ENCODE results near the gene XRCC4.

XRCC4 gene

GRCh38 chr5:83394190-83394589, 316.8 kb downstream of the XRCC4 start:
- in situ Hi-C loops (cut with MboI; ENCODE audit: low pct_unique_long_range_greater_than_20kb, low sequenced_read_pairs) = no loop called here
- DNase-seq = no peak

DNA sequence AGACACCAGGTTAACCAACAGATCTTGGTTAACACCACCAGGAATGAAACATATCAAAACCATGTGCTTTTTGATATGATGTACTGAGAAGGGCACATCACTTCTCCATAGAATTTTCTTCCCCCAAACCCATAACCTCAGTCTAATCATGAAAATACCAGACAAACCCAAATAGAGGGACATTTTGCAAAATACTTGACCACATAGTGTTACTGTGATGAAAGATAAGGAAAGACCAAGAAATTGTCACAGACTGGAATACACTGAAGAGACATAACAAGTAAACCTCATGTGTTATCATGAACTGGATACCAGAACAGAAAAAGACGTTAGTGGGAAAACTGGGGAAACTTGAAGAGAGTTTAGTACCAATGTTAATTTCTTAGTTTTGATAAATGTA, 319.3 kb downstream of the XRCC4 start:
- DNase-seq = peak; percentile 12
- in situ Hi-C loops (cut with MboI; ENCODE audit: low pct_unique_long_range_greater_than_20kb, low sequenced_read_pairs) = no loop called here

DNA sequence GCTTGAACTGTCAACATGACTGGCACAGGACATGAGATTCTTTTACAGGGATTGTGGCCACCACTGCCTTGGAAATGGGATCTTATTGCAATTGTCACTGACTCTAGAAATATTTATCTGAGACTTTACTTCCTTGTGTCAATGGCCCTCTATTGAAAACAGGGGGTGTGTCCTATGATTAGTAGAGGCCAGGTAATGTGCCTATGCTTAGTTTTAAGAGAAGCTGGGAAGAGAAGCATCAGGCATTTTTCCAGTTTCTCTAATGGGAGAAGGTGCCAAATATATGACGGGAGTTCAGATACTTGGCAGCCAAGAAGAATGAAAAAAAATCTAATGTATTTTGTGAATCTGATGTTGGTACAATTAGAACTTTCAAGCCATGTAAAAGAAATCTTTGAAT, 320.3 kb downstream of the XRCC4 start:
- in situ Hi-C loops (cut with MboI; ENCODE audit: low pct_unique_long_range_greater_than_20kb, low sequenced_read_pairs) = no loop called here
- no peak for DNase-seq

- in situ Hi-C loops (cut with MboI; ENCODE audit: low pct_unique_long_range_greater_than_20kb, low sequenced_read_pairs) = no loop called here
- no peak for DNase-seq
These were observed 322.9 kb downstream of the XRCC4 start for GRCh38 chr5:83400241-83400640.

DNA sequence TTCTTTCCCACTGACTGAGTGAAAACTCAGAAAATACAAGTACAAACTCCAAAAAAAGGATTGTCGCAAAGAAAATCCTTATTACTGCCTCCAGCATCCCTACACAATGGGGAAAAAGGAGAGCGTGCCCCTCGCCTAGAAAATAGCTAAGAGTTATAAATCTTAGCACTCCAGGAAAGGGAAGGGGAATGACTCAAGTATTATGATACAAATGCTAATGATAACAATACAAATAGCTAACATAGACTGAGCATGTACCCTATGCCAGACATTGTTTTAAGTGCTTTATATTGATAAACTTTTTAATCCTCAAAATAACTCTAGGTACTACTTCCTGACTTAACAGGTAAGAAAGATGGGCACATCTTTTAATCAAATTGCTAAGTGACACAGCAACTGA, 323.4 kb downstream of the XRCC4 start:
- DNase-seq = no peak
- in situ Hi-C loops (cut with MboI; ENCODE audit: low pct_unique_long_range_greater_than_20kb, low sequenced_read_pairs) = no loop called here

DNA sequence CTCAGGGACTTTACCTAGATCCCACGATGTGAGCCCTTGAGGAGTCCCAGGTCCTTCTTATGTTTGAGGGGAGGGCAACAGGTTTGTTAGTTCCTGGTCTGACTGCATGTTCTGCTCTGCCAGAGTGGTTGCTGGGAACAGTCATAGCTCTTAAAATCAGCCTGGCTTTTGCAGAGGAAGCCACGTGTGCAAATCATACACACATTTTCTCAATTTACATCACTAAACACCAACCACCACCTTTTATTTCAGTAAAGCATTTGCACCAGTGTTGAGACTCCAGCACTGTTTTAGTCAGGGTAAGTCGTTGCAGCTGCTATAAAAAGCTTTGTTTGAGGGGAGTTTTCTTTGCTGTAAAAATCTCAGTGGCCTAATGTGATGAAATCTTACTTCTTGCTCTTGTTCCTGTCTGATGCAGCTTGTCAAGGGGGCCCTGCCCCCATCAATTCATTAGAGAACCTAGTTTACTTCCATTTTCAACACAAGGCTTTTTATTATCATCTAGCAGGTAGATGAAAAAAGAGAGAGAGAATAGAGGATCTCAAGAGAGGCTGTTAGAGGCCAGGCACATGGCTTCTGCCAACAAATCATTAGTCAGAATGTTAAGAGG, 323.9 kb downstream of the XRCC4 start:
- in situ Hi-C loops (cut with MboI; ENCODE audit: low pct_unique_long_range_greater_than_20kb, low sequenced_read_pairs) = no loop called here
- peak; percentile 29 for DNase-seq

DNA sequence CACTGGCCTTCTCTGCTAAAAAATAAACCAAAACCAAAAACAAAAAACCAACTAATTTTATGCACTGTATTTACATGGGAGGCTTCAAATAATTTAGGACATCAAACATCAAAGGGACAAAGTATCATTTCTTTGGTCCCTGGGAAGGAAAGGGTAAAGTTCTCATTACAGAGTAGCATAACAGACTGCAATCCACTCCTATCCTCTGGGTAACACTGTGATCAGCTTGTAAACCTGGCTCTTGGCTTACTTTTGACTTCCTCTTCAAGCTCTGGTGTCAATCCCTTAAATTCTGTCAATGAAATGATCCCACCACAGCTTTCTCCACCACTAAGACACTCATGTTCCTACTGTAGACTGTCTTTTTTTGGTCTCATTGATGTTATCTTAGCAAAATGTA, 324.4 kb downstream of the XRCC4 start:
- DNase-seq = peak; percentile 48
- in situ Hi-C loops (cut with MboI; ENCODE audit: low pct_unique_long_range_greater_than_20kb, low sequenced_read_pairs) = no loop called here
